ENCODE measurements around the gene ARG2. TPM values are rescaled to one million over a fixed set of nuclear protein-coding genes. Genes with fewer than 3 reads are reported as not detected.
A peak's percentile ranks its signal among the peaks of the same experiment; 100 is the strongest.
"Not testable (repeated sequence)": the region's sequence is repeated elsewhere in the genome, so short reads cannot be mapped to it uniquely, and the experiment has no call there.

ARG2 gene
- total and polyA plus RNA-seq, 2 experiments from 2014 or later = 29.0 to 35.0 TPM

DNA sequence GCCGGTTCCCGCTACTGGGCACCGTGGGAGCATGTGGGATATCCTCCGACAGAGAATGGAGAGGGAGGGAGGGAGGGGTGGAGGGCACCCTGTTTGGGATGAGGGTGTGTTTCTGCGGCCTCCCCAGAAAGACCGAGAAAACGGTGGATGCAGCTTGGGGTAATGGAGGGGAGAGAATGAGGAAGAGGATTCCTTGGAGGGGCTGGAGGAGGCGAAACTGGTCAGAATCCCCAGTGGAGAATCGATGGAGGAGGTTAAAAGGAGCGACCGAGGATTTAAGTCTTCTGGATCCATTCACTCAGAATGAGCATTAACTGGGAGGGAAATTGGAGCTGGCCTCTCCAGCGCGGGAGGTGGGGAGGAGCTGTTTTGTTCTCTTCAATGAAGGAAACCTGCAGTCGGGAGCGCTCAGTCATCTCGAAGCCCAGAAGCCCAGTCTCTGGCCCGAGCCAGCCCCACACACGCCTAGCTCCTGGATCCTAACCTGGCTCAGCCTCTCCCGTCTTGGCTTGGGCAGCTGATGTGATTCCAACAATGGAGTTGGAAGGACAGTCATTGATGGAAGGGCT lies 581 bp downstream of the ARG2 start:
- Histone ChIP-seq H3K36me3 (replicated peaks; ENCODE audit: insufficient read depth, low read depth) (no peaks in the 10 kb centered on the region), H3K9me3 (ENCODE audit: low read depth) (no peaks in the 10 kb centered on the region), H3K9me2 (replicated peaks; ENCODE audit: insufficient read depth) (no peaks in the 10 kb centered on the region), H2AFZ (peak overlapping the region; percentile 82), H3K4me3 (peak overlapping the region; percentile 82), H3K4me2 (peak overlapping the region; percentile 92), H4K20me1 (ENCODE audit: insufficient read depth, poor library complexity, severe bottlenecking) (no peaks in the 10 kb centered on the region), H3K4me1 (ENCODE audit: insufficient read depth) (peaks cover 18% of the 10 kb centered on the region), H3K27me3 (no peaks in the 10 kb centered on the region), H3K27ac (peak overlapping the region; percentile 89), H3K79me2 (no peaks in the 10 kb centered on the region)
- peak; percentile 50 for DNase-seq (ENCODE audit: low spot score)
- WGBS (ENCODE audit: low lambda C conversion rate, missing lambda C conversion rate) = 3% methylated on average over 15 of the region's 19 CpGs
- TF ChIP-seq EZH2 (IDR thresholded peaks at IDR 0.05; ENCODE audit: borderline replicate concordance) (no peak), CTCF (IDR thresholded peaks at IDR 0.05; ENCODE audit: poor library complexity) (no peak), EZH2phosphoT487 (IDR thresholded peaks at IDR 0.05; ENCODE audit: low read depth, severe bottlenecking, unreplicated experiment) (no peak)

DNA sequence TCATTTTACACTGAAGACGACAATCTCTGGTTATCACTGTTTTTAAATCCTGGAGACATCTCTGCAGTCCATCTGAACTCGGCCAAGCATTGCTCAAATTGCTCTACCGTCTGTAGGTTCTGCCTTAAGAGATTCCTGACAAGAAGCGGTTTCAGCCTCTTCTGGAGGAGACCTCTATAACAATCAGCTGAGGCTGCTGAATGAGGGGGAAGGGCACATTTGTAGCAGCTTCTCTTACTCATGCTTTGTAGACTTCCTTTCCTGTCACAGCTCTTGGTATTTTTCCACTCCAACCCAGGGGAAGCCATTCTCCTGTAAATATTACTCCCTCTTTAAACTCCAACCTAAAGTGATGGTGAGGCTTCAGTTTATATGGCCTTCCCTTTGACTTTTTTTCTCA lies 3.0 kb downstream of the ARG2 start:
- H3K4me1 ChIP-seq (ENCODE audit: insufficient read depth) = peaks cover 18% of the 10 kb centered on the region
- peak; percentile 81 for DNase-seq (ENCODE audit: low spot score)
- H2AFZ ChIP-seq = no peak overlapping the region
- peak overlapping the region; percentile 19 for H3K4me2 ChIP-seq
- H3K4me3 ChIP-seq = no peak overlapping the region
- no peaks in the 10 kb centered on the region for H3K9me3 ChIP-seq (ENCODE audit: low read depth)
- no peaks in the 10 kb centered on the region for H3K36me3 ChIP-seq (replicated peaks; ENCODE audit: insufficient read depth, low read depth)
- 35% methylated on average over 4 of the region's 4 CpGs for WGBS (ENCODE audit: low lambda C conversion rate, missing lambda C conversion rate)
- no peaks in the 10 kb centered on the region for H4K20me1 ChIP-seq (ENCODE audit: insufficient read depth, poor library complexity, severe bottlenecking)
- no peaks in the 10 kb centered on the region for H3K27me3 ChIP-seq
- H3K9me2 ChIP-seq (replicated peaks; ENCODE audit: insufficient read depth) = no peaks in the 10 kb centered on the region
- no peak for TF ChIP-seq CTCF (IDR thresholded peaks at IDR 0.05; ENCODE audit: poor library complexity)
- no peak for TF ChIP-seq EZH2phosphoT487 (IDR thresholded peaks at IDR 0.05; ENCODE audit: low read depth, severe bottlenecking, unreplicated experiment)
- TF ChIP-seq EZH2 (IDR thresholded peaks at IDR 0.05; ENCODE audit: borderline replicate concordance) = no peak
- no peaks in the 10 kb centered on the region for H3K79me2 ChIP-seq
- peak overlapping the region; percentile 75 for H3K27ac ChIP-seq

- no peaks in the 10 kb centered on the region for H3K36me3 ChIP-seq (replicated peaks; ENCODE audit: insufficient read depth, low read depth)
- WGBS (ENCODE audit: low lambda C conversion rate, missing lambda C conversion rate) = 30% methylated on average over 2 of the region's 2 CpGs
- H3K9me3 ChIP-seq (ENCODE audit: low read depth) = no peaks in the 10 kb centered on the region
- H3K27ac ChIP-seq = peak overlapping the region; percentile 75
- DNase-seq (ENCODE audit: low spot score) = peak; percentile 16
- H3K4me2 ChIP-seq = peak overlapping the region; percentile 19
- no peak overlapping the region for H3K4me3 ChIP-seq
- TF ChIP-seq CTCF (IDR thresholded peaks at IDR 0.05; ENCODE audit: poor library complexity) = no peak
- TF ChIP-seq EZH2phosphoT487 (IDR thresholded peaks at IDR 0.05; ENCODE audit: low read depth, severe bottlenecking, unreplicated experiment) = no peak
- TF ChIP-seq EZH2 (IDR thresholded peaks at IDR 0.05; ENCODE audit: borderline replicate concordance) = no peak
- H4K20me1 ChIP-seq (ENCODE audit: insufficient read depth, poor library complexity, severe bottlenecking) = no peaks in the 10 kb centered on the region
- H3K9me2 ChIP-seq (replicated peaks; ENCODE audit: insufficient read depth) = no peaks in the 10 kb centered on the region
- H2AFZ ChIP-seq = no peak overlapping the region
- no peaks in the 10 kb centered on the region for H3K27me3 ChIP-seq
- H3K4me1 ChIP-seq (ENCODE audit: insufficient read depth) = peaks cover 18% of the 10 kb centered on the region
- H3K79me2 ChIP-seq = no peaks in the 10 kb centered on the region
Measured at GRCh38 chr14:67623114-67623513, 3.4 kb downstream of the ARG2 start.

GRCh38 chr14:67626131-67626530 lies 6.4 kb downstream of the ARG2 start:
- 80% methylated on average over 1 of the region's 1 CpG for WGBS (ENCODE audit: low lambda C conversion rate, missing lambda C conversion rate)
- not testable (repeated sequence) for H3K9me2 ChIP-seq (replicated peaks; ENCODE audit: insufficient read depth); DNase-seq (ENCODE audit: low spot score)

More at GRCh38 chr14:67626131-67626530, 6.4 kb downstream of the ARG2 start:
- not testable (repeated sequence) for H3K27me3 ChIP-seq; H2AFZ ChIP-seq; H3K27ac ChIP-seq; H3K36me3 ChIP-seq (replicated peaks; ENCODE audit: insufficient read depth, low read depth); H3K9me3 ChIP-seq (ENCODE audit: low read depth); H4K20me1 ChIP-seq (ENCODE audit: insufficient read depth, poor library complexity, severe bottlenecking); H3K4me3 ChIP-seq; H3K4me2 ChIP-seq; H3K79me2 ChIP-seq
- H3K4me1 ChIP-seq (ENCODE audit: insufficient read depth) = peaks cover 12% of the 10 kb centered on the region
